ENCODE results near the gene FBXO8.

The FBXO8 gene

DNA sequence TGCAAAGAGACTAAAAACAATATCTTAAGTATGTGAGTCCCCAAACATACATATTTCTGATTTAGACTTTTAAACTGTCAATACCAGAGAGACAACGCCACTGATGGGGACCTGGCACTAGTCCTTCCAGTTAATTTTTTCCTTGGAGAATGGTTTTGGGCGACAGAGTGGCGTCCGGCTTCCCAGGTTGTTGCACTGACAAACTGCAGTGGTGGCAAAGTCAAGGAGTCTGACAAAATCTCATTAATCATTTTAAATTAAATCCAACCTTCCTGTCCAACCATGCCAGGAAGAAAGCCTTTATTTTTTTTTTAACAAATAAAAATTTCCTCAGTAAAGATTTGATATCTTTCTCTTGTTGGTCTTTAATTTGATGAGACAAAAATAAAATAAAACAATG, 52.8 kb downstream of the FBXO8 start:
- TF ChIP-seq CTCF (IDR thresholded peaks at IDR 0.05; ENCODE audit: borderline replicate concordance, insufficient read depth, low read depth, low read length), result no peak
- no peak overlapping the region for H3K4me3 ChIP-seq (ENCODE audit: low read depth, low read length)

GRCh38 chr4:174230148-174230547, 53.3 kb downstream of the FBXO8 start:
- no peak for TF ChIP-seq CTCF (IDR thresholded peaks at IDR 0.05; ENCODE audit: borderline replicate concordance, insufficient read depth, low read depth, low read length)
- H3K4me3 ChIP-seq (ENCODE audit: low read depth, low read length), result no peak overlapping the region

DNA sequence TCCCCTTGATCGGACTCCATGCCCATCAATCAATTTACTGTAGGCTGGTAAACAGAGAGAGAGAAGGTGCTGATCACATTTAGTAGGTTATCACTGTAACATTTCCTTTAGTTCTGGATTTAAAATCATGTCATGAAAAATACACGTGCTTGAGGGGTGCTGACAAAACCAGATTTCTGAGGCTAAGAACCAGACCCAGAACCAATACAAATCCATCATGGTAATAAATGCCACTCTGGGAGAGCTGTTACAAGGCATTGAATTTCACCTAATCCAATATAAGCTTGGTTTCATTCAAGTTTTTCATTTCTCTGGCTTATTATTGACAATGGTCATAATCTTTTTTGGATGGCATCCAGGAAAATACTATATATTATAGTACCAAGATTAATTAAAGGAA, 54.5 kb downstream of the FBXO8 start:
- TF ChIP-seq CTCF (IDR thresholded peaks at IDR 0.05; ENCODE audit: borderline replicate concordance, insufficient read depth, low read depth, low read length), result no peak

DNA sequence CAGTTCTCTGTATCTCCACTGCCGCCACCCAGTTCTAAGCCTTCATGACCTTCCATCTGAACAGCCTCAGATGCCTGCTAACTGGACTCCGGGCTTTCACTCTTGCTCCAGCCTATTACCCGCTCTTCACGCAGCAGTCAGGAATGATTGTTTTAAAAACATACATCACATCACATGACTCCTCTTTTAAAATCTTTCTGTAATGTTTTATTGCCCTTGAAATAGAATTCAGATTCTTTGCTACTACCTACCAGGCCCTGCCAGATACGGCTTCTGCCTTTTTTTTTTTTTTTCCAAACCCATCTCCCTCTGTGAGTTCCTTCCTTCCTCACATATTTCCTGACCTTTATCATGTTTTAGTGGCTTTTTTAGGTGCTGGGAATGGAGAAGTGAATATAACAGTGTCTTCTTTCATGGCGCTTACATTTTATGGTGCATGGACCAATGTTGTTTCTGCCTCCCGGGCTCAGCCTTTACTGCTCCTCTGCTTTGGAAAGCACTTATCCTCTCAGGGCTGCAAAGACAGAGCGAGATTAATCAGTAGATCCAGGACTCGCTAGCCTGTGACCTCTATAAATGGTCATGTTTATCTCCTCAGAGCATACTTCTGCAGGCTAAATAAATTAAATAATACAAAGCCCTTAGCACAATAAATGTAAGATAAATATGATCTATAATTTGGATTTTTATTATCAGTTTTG, 58.0 kb downstream of the FBXO8 start:
- no peak for TF ChIP-seq CTCF (IDR thresholded peaks at IDR 0.05; ENCODE audit: borderline replicate concordance, insufficient read depth, low read depth, low read length)
- H3K4me3 ChIP-seq (ENCODE audit: low read depth, low read length), result no peak overlapping the region

More for the DNA sequence above, 54.5 kb downstream of the FBXO8 start:
- no peak overlapping the region for H3K4me3 ChIP-seq (ENCODE audit: low read depth, low read length)

- no peak for TF ChIP-seq CTCF (IDR thresholded peaks at IDR 0.05; ENCODE audit: borderline replicate concordance, insufficient read depth, low read depth, low read length)
These were observed 58.9 kb downstream of the FBXO8 start for GRCh38 chr4:174224550-174224949.

DNA sequence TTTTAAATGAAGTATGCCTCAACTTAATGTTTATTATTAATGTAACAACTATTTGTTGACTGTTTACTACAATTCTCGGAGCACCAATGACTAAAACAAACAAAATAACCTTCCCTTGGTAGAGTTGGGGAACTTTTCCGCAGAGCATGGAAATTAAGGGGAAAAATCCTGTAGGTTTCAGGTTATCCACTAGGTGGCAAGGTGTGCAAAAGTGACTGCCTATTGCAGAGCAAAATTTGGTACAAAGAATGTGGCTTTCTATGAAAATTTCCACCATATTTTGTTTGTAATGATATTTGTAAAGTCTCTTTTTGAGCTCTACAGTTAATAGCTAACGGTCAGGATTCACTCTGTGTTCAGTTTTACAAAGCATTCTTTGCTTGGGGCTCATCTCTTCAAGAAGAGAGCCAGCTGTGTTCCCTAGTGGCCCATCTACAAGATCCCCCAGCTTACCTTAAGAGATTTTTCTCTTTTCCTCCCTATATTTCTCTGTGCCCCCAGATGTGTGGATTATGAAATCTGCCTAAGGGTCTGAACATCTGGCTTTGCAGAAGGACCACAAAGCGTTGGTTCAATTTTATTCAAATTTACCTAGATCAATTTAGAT, 61.1 kb downstream of the FBXO8 start:
- H3K4me3 ChIP-seq (ENCODE audit: low read depth, low read length), result no peak overlapping the region
- TF ChIP-seq CTCF (IDR thresholded peaks at IDR 0.05; ENCODE audit: borderline replicate concordance, insufficient read depth, low read depth, low read length), result peak; percentile 55; the same call in 1 of the 2 replicates

More at GRCh38 chr4:174224550-174224949, 58.9 kb downstream of the FBXO8 start:
- no peak overlapping the region for H3K4me3 ChIP-seq (ENCODE audit: low read depth, low read length)
